Right atrium auricular region (tissue), 2 donors: ENCODE data around the gene PLXNA2. TPM values are rescaled to one million over a fixed set of nuclear protein-coding genes. Genes with fewer than 3 reads are reported as not detected.
A peak's percentile ranks its signal among the peaks of the same experiment; 100 is the strongest.

Experiments
- DNase-seq: peaks from one replicate; pipeline ENCODE4 v3.0.0-alpha.2; 2019; ENCODE audit warnings: low spot score
- H3K27ac ChIP-seq, 2 donors: fragments of 200-600 bp; sonication (generic); 1 replicate in 1 of 2; 2 replicates in 1 of 2; pipeline ENCODE4 v1.5.1; 2016 to 2019
- H3K27me3 ChIP-seq, 2 donors: fragments of 200-600 bp; sonication (generic); one replicate each; pipeline versions ENCODE4 v1.5.1 to v1.6.0; 2017 to 2019
- H3K36me3 ChIP-seq: fragments of 200-600 bp; sonication (generic); one replicate; pipeline ENCODE4 v1.5.1; 2016
- H3K4me1 ChIP-seq, 2 donors: fragments of 200-600 bp; sonication (generic); one replicate each; pipeline versions ENCODE4 v1.5.1 to v1.6.0; 2017 to 2019
- H3K4me3 ChIP-seq, 2 donors: fragments of 200-600 bp; sonication (generic); 1 replicate in 1 of 2; 2 replicates in 1 of 2; pipeline ENCODE4 v1.5.1; 2017 to 2019; ENCODE audit warnings: mild to moderate bottlenecking in 1 of 2, moderate library complexity in 1 of 2
- H3K9me3 ChIP-seq, 2 donors: fragments of 200-600 bp; sonication (generic); one replicate each; pipeline ENCODE4 v1.5.1; 2019
- total RNA-seq, 2 donors: library from RNA; depleted of rRNA; stranded (reverse); fragments of >200 nt; gene quantifications; one replicate each; pipeline ENCODE4 v1.1.0, GENCODE V29; 2016
- TF ChIP-seq, protein P1 (sequence below), 2 donors: fragments of 200-600 bp; sonication (generic); IDR thresholded peaks; one replicate each; pipeline ENCODE4 v1.5.1; 2019; ENCODE audit warnings: antibody characterized with exemption in 2 of 2

PLXNA2 gene
- total RNA-seq, 2 donors from 2014 or later, result 10.8 to 23.8 TPM

DNA sequence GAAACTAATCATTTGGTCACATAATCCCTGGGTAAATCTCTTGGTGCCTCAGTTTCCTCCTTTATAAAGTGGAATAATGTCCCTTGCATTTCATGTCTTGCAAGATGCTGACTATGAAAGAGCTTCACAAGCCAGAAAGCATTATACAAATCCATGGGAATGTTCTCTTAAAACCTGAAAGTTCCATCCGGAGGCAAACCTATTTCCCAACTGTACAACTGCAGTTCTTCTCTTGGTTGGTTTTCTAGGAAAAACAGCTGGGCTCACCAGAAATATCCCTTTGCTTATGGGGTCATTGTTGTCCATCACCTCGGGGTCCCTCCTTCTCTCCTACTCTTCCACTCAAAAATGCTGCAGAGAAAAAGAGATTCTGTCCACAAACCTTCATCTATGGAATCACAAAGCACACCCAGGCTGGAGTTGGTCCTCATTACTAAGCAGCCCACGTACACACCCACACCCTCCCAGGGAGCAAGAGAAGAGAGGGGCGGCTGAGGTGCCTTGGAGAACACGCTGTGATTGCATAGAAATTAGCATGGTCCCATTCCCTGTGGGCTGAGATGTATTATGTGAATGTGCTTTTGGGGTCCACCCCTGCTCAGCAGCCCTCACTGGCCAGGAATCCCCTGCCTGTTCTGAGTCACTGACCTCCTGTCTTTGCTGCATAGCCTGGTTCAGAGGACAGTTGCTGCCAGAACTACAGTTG, 5.0 kb upstream of the PLXNA2 start:
- TF ChIP-seq, protein P1, sequence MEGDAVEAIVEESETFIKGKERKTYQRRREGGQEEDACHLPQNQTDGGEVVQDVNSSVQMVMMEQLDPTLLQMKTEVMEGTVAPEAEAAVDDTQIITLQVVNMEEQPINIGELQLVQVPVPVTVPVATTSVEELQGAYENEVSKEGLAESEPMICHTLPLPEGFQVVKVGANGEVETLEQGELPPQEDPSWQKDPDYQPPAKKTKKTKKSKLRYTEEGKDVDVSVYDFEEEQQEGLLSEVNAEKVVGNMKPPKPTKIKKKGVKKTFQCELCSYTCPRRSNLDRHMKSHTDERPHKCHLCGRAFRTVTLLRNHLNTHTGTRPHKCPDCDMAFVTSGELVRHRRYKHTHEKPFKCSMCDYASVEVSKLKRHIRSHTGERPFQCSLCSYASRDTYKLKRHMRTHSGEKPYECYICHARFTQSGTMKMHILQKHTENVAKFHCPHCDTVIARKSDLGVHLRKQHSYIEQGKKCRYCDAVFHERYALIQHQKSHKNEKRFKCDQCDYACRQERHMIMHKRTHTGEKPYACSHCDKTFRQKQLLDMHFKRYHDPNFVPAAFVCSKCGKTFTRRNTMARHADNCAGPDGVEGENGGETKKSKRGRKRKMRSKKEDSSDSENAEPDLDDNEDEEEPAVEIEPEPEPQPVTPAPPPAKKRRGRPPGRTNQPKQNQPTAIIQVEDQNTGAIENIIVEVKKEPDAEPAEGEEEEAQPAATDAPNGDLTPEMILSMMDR (IDR thresholded peaks at IDR 0.05), result no peak
- no peak overlapping the region for H3K27ac ChIP-seq
- DNase-seq, result no peak
- H3K9me3 ChIP-seq, result no peaks in the 10 kb centered on the region
- peaks cover 0 to 11% of the 10 kb centered on the region in 2 donors for H3K4me1 ChIP-seq
- H3K4me3 ChIP-seq, result no peak overlapping the region
- H3K36me3 ChIP-seq, result no peaks in the 10 kb centered on the region
- H3K27me3 ChIP-seq, result no peaks in the 10 kb centered on the region

DNA sequence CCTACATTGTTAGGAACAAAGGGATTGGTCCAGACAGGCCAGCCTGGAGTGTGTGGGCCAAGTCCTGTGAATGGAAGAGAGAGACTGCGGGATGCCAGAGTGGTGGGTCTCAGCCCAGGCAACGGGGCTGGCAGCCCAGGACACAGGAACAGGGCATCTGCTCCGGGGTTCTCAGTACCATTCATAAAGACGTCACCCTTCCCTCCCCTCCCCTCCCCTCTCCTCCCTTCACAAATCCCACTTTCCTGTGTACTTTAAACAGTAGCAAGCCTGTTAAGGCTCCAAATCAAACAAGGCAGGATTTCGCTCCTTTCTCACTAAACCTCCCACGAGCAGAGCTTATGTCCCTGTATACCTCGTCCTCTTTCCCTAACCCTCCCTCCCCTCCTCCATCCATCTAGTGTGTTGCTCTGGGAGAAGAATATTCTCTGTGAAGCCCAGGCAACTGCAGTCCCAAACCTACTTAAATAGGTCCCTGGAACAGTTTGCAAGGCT, 4.2 kb upstream of the PLXNA2 start:
- TF ChIP-seq, protein P1 (IDR thresholded peaks at IDR 0.05), result no peak
- no peak overlapping the region for H3K4me3 ChIP-seq
- H3K9me3 ChIP-seq, result no peaks in the 10 kb centered on the region
- H3K27me3 ChIP-seq, result no peaks in the 10 kb centered on the region
- H3K4me1 ChIP-seq, result peaks cover 0 to 11% of the 10 kb centered on the region in 2 donors
- no peaks in the 10 kb centered on the region for H3K36me3 ChIP-seq
- DNase-seq, result no peak
- H3K27ac ChIP-seq, result no peak overlapping the region

DNA sequence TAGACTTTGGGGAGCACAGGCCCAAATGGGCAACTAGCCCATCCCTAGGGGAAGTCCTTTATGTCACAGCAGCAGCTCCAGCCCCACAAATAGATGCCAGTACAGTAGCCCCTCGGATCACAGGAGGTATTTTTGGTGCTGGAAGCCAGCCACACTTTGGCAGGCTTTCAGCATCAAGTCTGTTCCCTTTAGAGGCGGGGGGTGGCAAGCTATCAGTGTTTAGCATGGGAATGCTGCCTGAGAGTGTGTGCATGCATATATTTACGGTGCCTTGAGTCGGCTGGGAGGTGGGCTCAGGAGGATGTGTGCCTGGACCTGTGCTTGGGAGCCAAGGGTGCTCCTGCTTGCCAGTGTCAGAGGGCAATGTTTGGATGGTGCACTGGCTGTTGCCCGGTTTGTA, 3.5 kb upstream of the PLXNA2 start:
- no peaks in the 10 kb centered on the region for H3K36me3 ChIP-seq
- no peak overlapping the region for H3K27ac ChIP-seq
- H3K4me1 ChIP-seq, result peaks cover 0 to 15% of the 10 kb centered on the region in 2 donors
- H3K27me3 ChIP-seq, result no peaks in the 10 kb centered on the region
- no peaks in the 10 kb centered on the region for H3K9me3 ChIP-seq
- H3K4me3 ChIP-seq, result no peak overlapping the region
- TF ChIP-seq, protein P1 (IDR thresholded peaks at IDR 0.05), result no peak
- no peak for DNase-seq

DNA sequence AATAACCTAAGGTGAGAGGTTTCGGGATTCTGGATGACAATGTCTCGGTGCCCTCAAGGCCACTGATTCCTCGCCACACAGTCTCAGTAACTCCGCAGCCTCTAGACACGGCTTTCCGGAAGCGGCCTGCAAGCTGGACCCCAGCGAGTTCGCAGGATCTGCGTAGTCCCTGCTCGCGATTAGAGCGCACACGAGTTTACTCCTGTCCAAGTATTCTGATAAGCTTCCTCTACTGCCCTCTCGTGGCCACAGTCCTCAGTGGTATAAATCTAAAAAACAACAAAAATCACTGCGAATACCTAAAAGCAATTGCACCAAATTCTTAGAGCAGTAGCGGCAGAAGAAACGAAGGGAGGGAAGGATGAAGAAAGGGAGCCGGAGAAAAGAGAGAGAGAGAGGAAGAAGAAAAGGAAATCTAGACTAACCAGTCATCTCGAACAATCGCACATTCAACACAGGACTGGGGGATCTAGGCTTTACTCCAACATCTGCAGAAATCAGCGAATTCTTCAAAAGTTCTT, 1.1 kb upstream of the PLXNA2 start:
- H3K4me3 ChIP-seq, result peak overlapping the region; percentile 75 to 88
- TF ChIP-seq, protein P1 (IDR thresholded peaks at IDR 0.05), result peak; percentile 52 to 81
- H3K27me3 ChIP-seq, result no peaks in the 10 kb centered on the region
- peaks cover 0 to 34% of the 10 kb centered on the region in 2 donors for H3K4me1 ChIP-seq
- peak; percentile 97 for DNase-seq
- H3K9me3 ChIP-seq, result no peaks in the 10 kb centered on the region
- H3K36me3 ChIP-seq, result no peaks in the 10 kb centered on the region
- peak overlapping the region; percentile 88 for H3K27ac ChIP-seq

DNA sequence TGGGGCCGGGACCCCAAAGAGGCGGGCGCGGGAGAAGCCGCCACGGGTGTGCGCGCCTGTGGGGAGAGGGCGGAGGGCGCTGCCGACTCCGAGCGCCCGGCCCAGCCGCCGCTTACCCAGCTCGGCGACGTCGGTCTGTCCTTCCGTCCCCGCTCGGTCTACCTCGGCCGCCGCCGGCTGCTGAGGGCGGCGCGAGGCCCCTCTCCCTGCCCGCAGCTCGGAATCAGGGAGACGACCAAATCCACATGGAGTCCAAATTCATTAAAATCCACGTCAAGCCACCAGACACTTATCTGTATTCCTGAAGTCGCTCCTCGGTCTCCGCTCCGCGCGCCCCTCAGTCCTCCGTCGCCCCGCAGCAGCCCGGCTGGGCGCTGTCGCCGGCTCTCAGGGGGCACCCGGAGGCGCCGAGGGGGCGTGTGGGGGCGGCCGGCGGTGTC, 637 bp downstream of the PLXNA2 start:
- Histone ChIP-seq H3K9me3 (no peaks in the 10 kb centered on the region), H3K27ac (peak overlapping the region; percentile 88), H3K4me3 (peak overlapping the region; percentile 75 to 88), H3K27me3 (no peaks in the 10 kb centered on the region), H3K4me1 (peaks cover 0 to 51% of the 10 kb centered on the region in 2 donors), H3K36me3 (no peaks in the 10 kb centered on the region)
- TF ChIP-seq, protein P1 (IDR thresholded peaks at IDR 0.05), result no peak
- DNase-seq, result no peak
